HG03066 (cell line): ENCODE results near the gene ARIH1.

Experiments
- ATAC-seq: cut with Tn5 transposase; IDR thresholded peaks from one replicate; pipeline ENCODE4 v1.9.1; 2021; ENCODE audit warnings: low read depth; ENCODE audit not compliant: unreplicated experiment

Gene ARIH1

GRCh38 chr15:72534523-72534922 lies 60.4 kb downstream of the ARIH1 start:
- ATAC-seq = no peak

- no peak for ATAC-seq
Observed at GRCh38 chr15:72535911-72536310, 61.8 kb downstream of the ARIH1 start.

- no peak for ATAC-seq
Observed at GRCh38 chr15:72536506-72536905, 62.4 kb downstream of the ARIH1 start.

GRCh38 chr15:72538931-72539330 lies 64.8 kb downstream of the ARIH1 start:
- ATAC-seq = no peak

GRCh38 chr15:72540606-72541237 lies 66.6 kb downstream of the ARIH1 start:
- no peak for ATAC-seq

GRCh38 chr15:72541674-72542073 lies 67.5 kb downstream of the ARIH1 start:
- no peak for ATAC-seq

- ATAC-seq = no peak
Observed at GRCh38 chr15:72545156-72545555, 71.0 kb downstream of the ARIH1 start.

- no peak for ATAC-seq
Observed at GRCh38 chr15:72554471-72555425, 80.6 kb downstream of the ARIH1 start.

GRCh38 chr15:72559781-72560180 lies 85.7 kb downstream of the ARIH1 start:
- no peak for ATAC-seq

GRCh38 chr15:72560458-72560857 lies 86.3 kb downstream of the ARIH1 start:
- ATAC-seq = no peak

- no peak for ATAC-seq
Observed at GRCh38 chr15:72562386-72562785, 88.3 kb downstream of the ARIH1 start.

GRCh38 chr15:72562878-72563277 lies 88.7 kb downstream of the ARIH1 start:
- no peak for ATAC-seq

- no peak for ATAC-seq
Observed at GRCh38 chr15:72564091-72564490, 90.0 kb downstream of the ARIH1 start.

- no peak for ATAC-seq
Observed at GRCh38 chr15:72566973-72567372, 92.8 kb downstream of the ARIH1 start.

- ATAC-seq = no peak
Observed at GRCh38 chr15:72570059-72570458, 95.9 kb downstream of the ARIH1 start.

- no peak for ATAC-seq
Observed at GRCh38 chr15:72579814-72580213, 105.7 kb downstream of the ARIH1 start.

GRCh38 chr15:72584006-72584405 lies 109.9 kb downstream of the ARIH1 start:
- no peak for ATAC-seq

GRCh38 chr15:72585025-72585424 lies 110.9 kb downstream of the ARIH1 start:
- ATAC-seq = no peak

GRCh38 chr15:72585476-72586058 lies 111.4 kb downstream of the ARIH1 start:
- no peak for ATAC-seq

- ATAC-seq = no peak
Observed at GRCh38 chr15:72588096-72588495, 114.0 kb downstream of the ARIH1 start.

GRCh38 chr15:72590427-72590826 lies 116.3 kb downstream of the ARIH1 start:
- no peak for ATAC-seq
